NOMO-1 treated with DMSO at 0.1 percent for 48 hours (cell line): ENCODE data around the gene SCO1.
A peak's percentile ranks its signal among the peaks of the same experiment; 100 is the strongest.
"Not testable (repeated sequence)": the region's sequence is repeated elsewhere in the genome, so short reads cannot be mapped to it uniquely, and the experiment has no call there.

Experiments
- DNase-seq: peaks from one replicate; lab custom pipeline; 2025; ENCODE audit not compliant: unreplicated experiment; lab: John Stamatoyannopoulos, UW

The SCO1 gene

DNA sequence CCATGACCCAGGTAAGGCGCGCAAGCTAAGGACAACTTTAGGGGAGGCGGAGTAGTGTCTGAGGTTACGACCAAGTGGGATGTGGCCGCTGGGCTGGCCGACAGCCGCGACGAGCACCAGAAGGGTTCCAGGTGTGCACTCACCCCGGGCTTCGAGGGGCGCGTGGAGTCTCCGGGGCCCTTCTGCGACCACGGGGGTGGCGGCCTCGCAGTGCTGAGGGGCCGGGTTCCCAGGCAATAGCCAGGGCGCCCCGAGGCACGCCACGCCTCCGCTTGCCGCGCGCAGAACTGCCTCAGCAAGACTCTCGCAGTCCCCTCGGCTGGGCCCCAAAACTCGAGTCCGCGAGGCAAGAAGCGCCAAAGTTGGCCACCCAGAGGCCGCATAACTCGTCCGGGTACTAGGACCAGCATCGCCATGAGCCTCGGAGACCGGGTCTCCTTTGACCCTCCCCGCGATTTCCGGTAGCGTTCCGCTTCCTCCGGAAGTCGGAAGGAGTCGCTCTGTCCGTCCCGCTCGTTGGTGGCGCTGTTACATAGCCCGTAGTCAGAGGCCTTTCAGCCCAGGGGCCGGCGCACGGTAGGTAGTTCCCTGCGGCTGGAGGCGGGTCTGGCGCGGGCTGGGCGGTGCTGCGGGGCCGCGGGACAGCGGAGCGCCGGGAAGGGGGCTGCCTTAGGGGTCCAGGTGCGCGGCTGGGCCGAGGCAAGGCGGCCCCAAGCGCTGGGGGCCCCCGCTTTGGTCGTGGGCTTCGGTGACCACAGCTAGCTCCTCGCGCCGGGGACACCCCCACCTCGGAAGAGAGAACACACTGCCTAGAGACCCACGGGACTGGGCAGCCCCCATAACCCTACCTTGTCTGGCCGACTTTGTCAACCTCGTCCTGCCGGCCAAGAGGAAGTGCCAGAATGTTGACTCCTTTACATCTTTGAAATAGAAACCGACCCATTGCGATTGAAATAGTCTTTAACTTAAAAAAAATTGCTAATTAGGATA, at the start of gene SCO1, which contains the start of gene ADPRM:
TSS of gene SCO1 (minus strand) at position 442 of the 990 bp plus-strand sequence. CDS start at position 416, 26 bp downstream.
TSS of gene ADPRM (plus strand) at position 503 of the 990 bp plus-strand sequence. CDS start 7,333 bp downstream, outside the sequence.
- peak; percentile 94 for DNase-seq

DNA sequence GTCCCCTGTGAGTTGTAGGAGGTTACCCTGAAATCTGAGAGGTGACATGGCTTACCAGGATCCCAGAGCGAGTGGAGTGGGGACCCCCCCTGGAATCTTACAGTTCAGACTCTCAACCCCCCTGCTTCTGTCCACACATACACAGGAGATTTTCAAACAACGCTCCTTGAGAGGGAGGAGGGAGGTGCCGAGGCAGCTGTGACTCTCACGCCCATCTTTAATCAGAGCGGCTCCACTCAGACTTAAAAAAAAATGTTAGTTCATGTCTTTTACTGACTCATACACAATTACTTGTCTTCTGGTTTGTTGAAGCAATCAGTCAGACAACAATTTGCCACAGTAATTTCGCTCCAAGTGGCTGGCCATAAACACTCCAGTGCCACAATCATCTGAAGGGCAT, 47.9 kb upstream of the SCO1 start:
- no peak for DNase-seq

GRCh38 chr17:10744501-10745000, 47.2 kb upstream of the SCO1 start:
- no peak for DNase-seq

- no peak for DNase-seq
These were observed 46.1 kb upstream of the SCO1 start for GRCh38 chr17:10743316-10744009.

DNA sequence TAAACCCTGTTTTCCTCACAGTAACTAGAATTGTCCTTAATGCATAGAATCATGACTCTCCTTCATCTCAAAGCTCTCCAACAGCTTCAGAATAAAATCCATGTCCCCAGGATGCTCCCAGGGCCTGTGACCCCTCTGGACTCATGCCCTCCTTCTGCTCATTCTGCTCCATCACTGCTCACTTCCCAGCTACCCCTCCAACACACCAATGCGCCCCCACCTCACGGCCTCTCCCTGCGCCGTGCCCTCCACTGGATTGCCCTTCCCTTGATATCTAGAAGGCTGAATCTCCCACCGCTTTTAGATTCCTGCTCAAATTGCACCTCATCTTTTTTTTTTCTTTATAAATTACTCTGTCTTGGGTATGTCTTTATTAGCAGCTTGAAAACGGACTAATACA, 45.1 kb upstream of the SCO1 start:
- no peak for DNase-seq

GRCh38 chr17:10741416-10742135, 44.2 kb upstream of the SCO1 start:
- DNase-seq = no peak

DNA sequence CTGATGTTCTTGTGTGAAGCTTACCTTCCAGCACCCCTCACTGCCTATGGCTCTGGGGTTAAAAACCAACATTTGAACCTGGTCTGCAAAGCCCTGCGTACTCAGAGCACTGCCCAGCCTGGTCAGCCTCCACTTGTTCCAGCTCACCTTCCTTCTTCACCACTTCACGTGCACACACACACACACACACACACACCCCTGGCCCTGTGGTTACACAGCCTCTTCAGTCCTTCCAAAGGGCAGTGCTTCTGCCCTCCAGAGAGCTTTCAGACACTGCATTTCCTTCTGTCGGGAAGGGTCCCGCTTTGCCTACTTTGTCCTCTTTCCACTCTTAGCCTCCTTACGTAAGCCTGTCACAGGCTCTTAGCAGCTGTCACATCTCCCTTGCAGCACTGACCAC, 42.1 kb upstream of the SCO1 start:
- DNase-seq = no peak

- DNase-seq = no peak
These were observed 41.4 kb upstream of the SCO1 start for GRCh38 chr17:10738521-10739258.

DNA sequence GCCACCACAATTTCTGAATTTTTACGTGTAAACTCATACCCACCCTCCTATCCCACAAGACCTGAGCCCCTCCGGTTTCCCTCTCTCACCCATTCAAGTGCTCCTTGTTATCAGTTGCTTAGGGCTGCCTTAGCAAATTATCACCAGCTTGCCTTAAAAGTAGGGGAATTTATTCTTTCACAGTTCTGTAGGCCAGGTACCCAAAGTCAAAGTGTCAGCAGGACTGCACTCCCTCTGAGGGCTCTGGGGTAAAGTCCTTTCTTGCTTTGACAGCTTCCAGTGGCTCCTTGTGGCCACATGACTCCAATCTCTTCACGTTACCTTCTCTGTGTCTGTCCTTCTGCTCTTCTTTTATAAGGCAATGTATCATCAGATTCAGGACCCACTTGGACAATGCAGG, 40.4 kb upstream of the SCO1 start:
- DNase-seq = no peak

DNA sequence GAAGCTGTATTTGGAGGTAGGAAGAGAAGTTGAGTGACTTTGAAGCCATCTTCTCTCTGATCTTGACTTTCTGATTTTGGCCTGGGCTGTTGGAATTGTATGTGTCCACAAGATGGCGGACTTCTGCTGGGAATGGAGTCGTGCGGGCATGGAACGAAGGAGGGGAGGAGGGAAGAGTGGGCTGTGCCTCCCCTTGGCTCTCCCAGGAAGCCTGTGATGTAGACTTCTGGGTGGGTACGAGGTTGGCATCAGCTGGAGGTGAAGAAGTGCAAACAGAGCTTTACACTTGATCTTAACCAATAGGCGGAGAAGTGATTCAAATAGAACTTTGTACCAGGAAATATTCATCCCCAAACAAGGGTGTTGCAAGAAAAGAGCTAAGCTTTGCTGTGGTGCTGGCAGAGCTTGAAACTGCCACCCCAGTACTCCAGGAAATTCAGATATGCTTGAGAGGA, 39.9 kb upstream of the SCO1 start:
- peak; percentile 9 for DNase-seq

DNA sequence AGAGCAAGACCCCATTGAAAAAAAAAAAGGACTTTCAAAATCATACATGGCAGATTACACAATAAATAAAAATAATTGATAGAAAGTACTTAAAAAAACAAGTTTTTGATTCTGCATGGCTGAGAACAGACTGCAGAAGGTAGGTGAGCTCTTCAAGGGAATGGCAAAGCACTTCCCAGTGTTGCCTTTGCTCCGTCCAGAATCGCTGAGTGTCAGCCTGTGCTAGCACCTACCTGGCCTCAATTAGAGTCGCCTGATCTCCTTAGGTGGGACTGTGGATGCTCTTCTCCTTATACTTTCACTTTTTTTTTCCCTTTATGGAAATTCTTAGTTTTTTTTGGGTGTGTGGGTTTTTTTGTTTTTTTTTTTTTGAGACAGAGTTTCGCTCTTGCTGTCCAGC, 38.5 kb upstream of the SCO1 start:
- no peak for DNase-seq

GRCh38 chr17:10735251-10735650, 37.9 kb upstream of the SCO1 start:
- DNase-seq = no peak

DNA sequence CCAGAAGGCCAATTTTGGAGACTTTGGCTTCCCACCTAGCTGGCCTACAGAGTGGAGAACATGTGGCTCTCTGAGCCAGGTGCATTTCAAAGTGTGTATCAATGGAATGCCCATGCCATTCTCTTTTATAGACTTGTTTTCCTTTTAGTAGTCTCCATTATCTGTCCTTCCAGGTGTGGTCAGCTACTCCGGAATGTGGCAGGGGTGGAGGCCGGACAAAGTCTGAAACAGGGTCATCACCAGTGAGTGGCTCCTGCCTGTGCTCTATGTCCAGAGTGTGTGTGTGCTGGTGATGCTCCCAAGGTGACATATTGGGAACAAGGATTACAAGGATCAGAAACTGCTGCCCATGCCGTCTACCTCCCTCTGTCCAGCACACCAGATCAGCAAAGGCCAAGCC, 36.3 kb upstream of the SCO1 start:
- no peak for DNase-seq

GRCh38 chr17:10732121-10732520, 34.8 kb upstream of the SCO1 start:
- DNase-seq = not testable (repeated sequence)

DNA sequence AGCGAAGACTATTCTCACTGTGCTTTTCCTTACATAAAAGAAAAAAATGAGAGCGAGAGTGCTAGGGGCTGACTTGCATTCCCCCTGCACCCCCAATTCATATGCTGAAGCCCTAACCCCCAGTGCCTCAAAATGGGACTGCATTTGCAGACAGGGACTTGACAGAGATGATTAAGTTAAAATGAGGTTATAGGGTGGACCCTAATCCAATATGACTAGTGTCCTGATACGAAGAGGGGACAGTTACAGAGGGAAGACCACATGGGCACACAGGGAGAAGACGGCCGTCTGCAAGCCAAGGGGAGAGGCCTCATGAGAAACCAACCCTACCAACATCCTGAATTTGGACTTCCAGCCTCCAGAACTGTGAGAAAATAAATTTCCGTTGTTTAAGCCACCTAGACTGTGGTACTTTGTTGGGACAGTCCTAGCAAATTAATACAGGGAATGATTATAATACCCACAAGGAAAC, 34.1 kb upstream of the SCO1 start:
- DNase-seq = no peak

DNA sequence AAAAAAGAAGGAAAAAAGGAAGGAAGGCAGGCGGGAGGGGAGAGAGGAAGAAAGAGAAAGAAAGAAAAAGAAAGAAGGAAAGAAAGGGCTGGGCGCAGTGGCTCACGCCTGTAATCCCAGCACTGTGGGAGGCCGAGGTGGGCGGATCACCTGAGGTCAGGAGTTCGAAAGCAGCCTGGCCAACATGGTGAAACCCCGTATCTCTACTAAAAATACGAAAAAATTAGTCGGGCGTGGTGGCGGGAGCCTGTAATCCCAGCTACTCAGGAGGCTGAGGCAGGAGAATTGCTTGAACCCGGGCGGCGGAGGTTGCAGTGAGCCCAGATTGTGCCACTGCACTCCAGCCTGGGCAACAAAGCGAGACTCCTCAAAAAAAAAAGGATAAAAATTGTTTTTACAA, 32.9 kb upstream of the SCO1 start:
- DNase-seq = not testable (repeated sequence)

GRCh38 chr17:10729334-10730193, 32.2 kb upstream of the SCO1 start, which contains the start of gene TMEM220:
Gene TMEM220 (minus strand): TSS chr17:10730023. CDS start chr17:10729851, 172 bp downstream.
- DNase-seq = peak; percentile 61

DNA sequence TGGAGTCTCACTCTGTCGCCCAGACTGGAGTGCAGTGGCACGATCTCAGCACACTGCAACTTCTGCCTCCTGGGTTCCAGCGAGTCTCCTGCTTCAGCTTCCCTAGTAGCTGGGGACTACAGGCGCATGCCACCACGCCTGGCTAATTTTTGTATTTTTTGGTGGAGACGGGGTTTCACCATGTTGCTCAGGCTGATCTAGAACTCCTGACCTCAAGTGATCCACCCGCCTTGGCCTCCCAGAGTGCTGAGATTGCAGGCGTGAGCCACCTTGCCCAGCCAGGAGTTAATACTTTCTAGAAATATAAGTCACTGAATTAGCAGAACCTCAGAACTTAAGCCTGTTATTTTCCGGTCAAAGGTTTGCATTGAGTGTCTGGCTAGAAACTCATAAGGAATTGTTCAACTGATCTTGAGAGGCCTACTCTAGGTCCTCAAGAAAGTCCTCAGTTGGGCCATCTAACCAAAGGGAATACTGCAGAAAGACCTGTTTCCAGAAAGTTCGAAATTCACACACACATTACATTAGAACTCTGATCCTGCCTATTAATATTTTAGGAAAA, 31.1 kb upstream of the SCO1 start:
- no peak for DNase-seq

DNA sequence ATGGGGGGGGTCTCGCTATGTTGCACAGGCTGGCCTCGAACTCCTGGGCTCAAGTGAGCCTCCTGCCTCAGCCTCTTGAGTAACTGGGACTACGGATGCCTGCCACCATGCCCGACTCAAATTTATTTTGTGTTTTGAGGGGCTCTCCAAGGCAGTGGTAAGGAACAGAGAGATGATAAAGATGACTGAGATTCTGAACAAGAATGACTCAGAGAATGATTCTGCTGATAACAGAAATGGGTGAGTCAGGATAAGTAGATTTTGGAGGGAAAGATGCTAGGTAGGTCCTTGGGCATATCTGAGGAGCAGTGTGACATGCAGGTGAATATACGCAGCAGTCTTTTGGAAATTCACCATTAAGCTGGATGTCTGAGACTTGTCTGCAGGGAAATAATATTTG, 29.9 kb upstream of the SCO1 start:
- DNase-seq = no peak
